ENCODE data around the gene ABTB2. TPM values are rescaled to one million over a fixed set of nuclear protein-coding genes. Genes with fewer than 3 reads are reported as not detected.

The ABTB2 gene
- total RNA-seq, 1 donor from 2014 or later: 24.7 TPM

- no peak for DNase-seq
- no peaks in the 10 kb centered on the region for H3K36me3 ChIP-seq
- intact Hi-C loops (cut with micrococcal nuclease): no loop called here
Observed at GRCh38 chr11:34269694-34270245, 88.0 kb downstream of the ABTB2 start.

GRCh38 chr11:34268906-34269430 is 88.8 kb downstream of the ABTB2 start:
- no peak overlapping the region for H3K4me3 ChIP-seq
- H3K4me1 ChIP-seq: peaks cover 29% of the 10 kb centered on the region
- intact Hi-C loops (cut with micrococcal nuclease): no loop called here
- no peak overlapping the region for H3K27ac ChIP-seq (replicated peaks)
- H3K27me3 ChIP-seq (ENCODE audit: low read depth): no peaks in the 10 kb centered on the region
- no peaks in the 10 kb centered on the region for H3K9me3 ChIP-seq (replicated peaks)
- no peak for DNase-seq
- H3K36me3 ChIP-seq: no peaks in the 10 kb centered on the region
- TF ChIP-seq CTCF (IDR thresholded peaks at IDR 0.05; ENCODE audit: borderline replicate concordance): no peak

More at GRCh38 chr11:34269694-34270245, 88.0 kb downstream of the ABTB2 start:
- peaks cover 27% of the 10 kb centered on the region for H3K4me1 ChIP-seq
- no peak for TF ChIP-seq CTCF (IDR thresholded peaks at IDR 0.05; ENCODE audit: borderline replicate concordance)
- no peak overlapping the region for H3K4me3 ChIP-seq
- no peak overlapping the region for H3K27ac ChIP-seq (replicated peaks)
- no peaks in the 10 kb centered on the region for H3K9me3 ChIP-seq (replicated peaks)
- no peaks in the 10 kb centered on the region for H3K27me3 ChIP-seq (ENCODE audit: low read depth)

GRCh38 chr11:34267417-34267816 is 90.4 kb downstream of the ABTB2 start:
- Histone ChIP-seq H3K27me3 (ENCODE audit: low read depth) (no peaks in the 10 kb centered on the region), H3K9me3 (replicated peaks) (no peaks in the 10 kb centered on the region), H3K4me1 (peaks cover 44% of the 10 kb centered on the region), H3K4me3 (no peak overlapping the region), H3K27ac (replicated peaks) (peak overlapping the region; percentile 68), H3K36me3 (no peaks in the 10 kb centered on the region)
- intact Hi-C loops (cut with micrococcal nuclease): no loop called here
- no peak for DNase-seq
- no peak for TF ChIP-seq CTCF (IDR thresholded peaks at IDR 0.05; ENCODE audit: borderline replicate concordance)

GRCh38 chr11:34267013-34267412 is 90.8 kb downstream of the ABTB2 start:
- Histone ChIP-seq H3K27me3 (ENCODE audit: low read depth) (no peaks in the 10 kb centered on the region), H3K36me3 (no peaks in the 10 kb centered on the region), H3K9me3 (replicated peaks) (no peaks in the 10 kb centered on the region), H3K27ac (replicated peaks) (peak overlapping the region; percentile 68), H3K4me1 (peaks cover 48% of the 10 kb centered on the region), H3K4me3 (no peak overlapping the region)
- intact Hi-C loops (cut with micrococcal nuclease): no loop called here
- TF ChIP-seq CTCF (IDR thresholded peaks at IDR 0.05; ENCODE audit: borderline replicate concordance): no peak
- DNase-seq: peak; percentile 33

GRCh38 chr11:34266090-34266912 is 91.5 kb downstream of the ABTB2 start:
- intact Hi-C loops (cut with micrococcal nuclease): no loop called here
- Histone ChIP-seq H3K27ac (replicated peaks) (peak overlapping the region; percentile 68), H3K27me3 (ENCODE audit: low read depth) (no peaks in the 10 kb centered on the region), H3K36me3 (no peaks in the 10 kb centered on the region), H3K4me1 (peaks cover 54% of the 10 kb centered on the region), H3K9me3 (replicated peaks) (no peaks in the 10 kb centered on the region), H3K4me3 (no peak overlapping the region)
- DNase-seq: peak; percentile 42
- TF ChIP-seq CTCF (IDR thresholded peaks at IDR 0.05; ENCODE audit: borderline replicate concordance): no peak
